PFSK-1 (cell line): ENCODE data around the gene FOSL1. TPM values are rescaled to one million over a fixed set of nuclear protein-coding genes. Genes with fewer than 3 reads are reported as not detected.

Source experiments
- FOXP2 ChIP-seq: optimal IDR thresholded peaks from 2 replicates; pipeline ENCODE3; 2011; ENCODE audit warnings: borderline replicate concordance, control low read depth, inconsistent platforms; ENCODE audit not compliant: insufficient read depth; ENCODE audit errors: extremely low read length, extremely low read depth
- POLR2AphosphoS5 ChIP-seq: IDR thresholded peaks from 2 replicates; pipeline ENCODE4 v1.6.1; 2012; ENCODE audit warnings: low read depth, mild to moderate bottlenecking, control low read depth, low read length, moderate library complexity
- REST ChIP-seq, 2 experiments: IDR thresholded peaks; 2 replicates each; pipeline versions ENCODE4 v1.6.1 to v1.8.0; 2011 to 2012; ENCODE audit warnings: low read depth in 2 of 2, low read length in 2 of 2, control low read depth in 1 of 2, inconsistent platforms in 1 of 2, mild to moderate bottlenecking in 1 of 2, moderate library complexity in 1 of 2; ENCODE audit not compliant: insufficient read depth in 1 of 2
- SIN3A ChIP-seq: IDR thresholded peaks from 2 replicates; pipeline ENCODE4 v1.6.1; 2012; ENCODE audit warnings: mild to moderate bottlenecking, low read length, moderate library complexity, borderline replicate concordance; ENCODE audit not compliant: insufficient read depth
- TAF1 ChIP-seq: IDR thresholded peaks from 2 replicates; pipeline ENCODE4 v1.6.1; 2012; ENCODE audit warnings: low read length, control low read depth, borderline replicate concordance; ENCODE audit not compliant: insufficient read depth
- polyA plus RNA-seq: library from polyadenylated mRNA; unstranded; fragments of >200 nt; gene quantifications from one replicate; pipeline ENCODE4 v1.2.1, GENCODE V29; 2012; ENCODE audit warnings: low read depth, missing spikeins; ENCODE audit not compliant: insufficient read length

The FOSL1 gene
- polyA plus RNA-seq = 89.9 TPM

- peak; percentile 91 for TF ChIP-seq POLR2AphosphoS5
- no peak for TF ChIP-seq FOXP2
- TF ChIP-seq SIN3A = peak; percentile 84
- peak; percentile 92; the same call in 1 of the 2 replicates for TF ChIP-seq TAF1
- peak in 1 of 2 experiments; percentile 58; a peak in 1 of 4 replicates for TF ChIP-seq REST (IDR thresholded peaks at IDR 0.05; ENCODE audit: insufficient read depth in 1 of 2, low read depth in 2 of 2, low read length in 2 of 2)
These were observed at the start of gene FOSL1 for GRCh38 chr11:65900125-65900898. Gene FOSL1 (minus strand): TSS chr11:65900388. CDS start chr11:65900339, 49 bp downstream.

GRCh38 chr11:65947603-65948125 lies 47.5 kb upstream of the FOSL1 start:
- TF ChIP-seq REST (IDR thresholded peaks at IDR 0.05; ENCODE audit: insufficient read depth in 1 of 2, low read depth in 2 of 2, low read length in 2 of 2) = no peak
- TF ChIP-seq POLR2AphosphoS5 = no peak
- TF ChIP-seq TAF1 = no peak
- no peak for TF ChIP-seq SIN3A
- no peak for TF ChIP-seq FOXP2

GRCh38 chr11:65947133-65947532 lies 46.9 kb upstream of the FOSL1 start:
- TF ChIP-seq REST (IDR thresholded peaks at IDR 0.05; ENCODE audit: insufficient read depth in 1 of 2, low read depth in 2 of 2, low read length in 2 of 2) = no peak
- TF ChIP-seq TAF1 = no peak
- TF ChIP-seq SIN3A = no peak
- no peak for TF ChIP-seq POLR2AphosphoS5
- TF ChIP-seq FOXP2 = no peak

- TF ChIP-seq POLR2AphosphoS5 (no peak), FOXP2 (no peak), TAF1 (no peak), REST (IDR thresholded peaks at IDR 0.05; ENCODE audit: insufficient read depth in 1 of 2, low read depth in 2 of 2, low read length in 2 of 2) (no peak), SIN3A (no peak)
These were observed 46.5 kb upstream of the FOSL1 start for GRCh38 chr11:65946655-65947054.
